GM18520 (cell line): ENCODE measurements around the gene MS4A10.
"Not testable (repeated sequence)": the region's sequence is repeated elsewhere in the genome, so short reads cannot be mapped to it uniquely, and the experiment has no call there.

Source experiments
- ATAC-seq: cut with Tn5 transposase; IDR thresholded peaks from one replicate; pipeline ENCODE4 v1.9.1; 2021; ENCODE audit not compliant: unreplicated experiment

Gene MS4A10

DNA sequence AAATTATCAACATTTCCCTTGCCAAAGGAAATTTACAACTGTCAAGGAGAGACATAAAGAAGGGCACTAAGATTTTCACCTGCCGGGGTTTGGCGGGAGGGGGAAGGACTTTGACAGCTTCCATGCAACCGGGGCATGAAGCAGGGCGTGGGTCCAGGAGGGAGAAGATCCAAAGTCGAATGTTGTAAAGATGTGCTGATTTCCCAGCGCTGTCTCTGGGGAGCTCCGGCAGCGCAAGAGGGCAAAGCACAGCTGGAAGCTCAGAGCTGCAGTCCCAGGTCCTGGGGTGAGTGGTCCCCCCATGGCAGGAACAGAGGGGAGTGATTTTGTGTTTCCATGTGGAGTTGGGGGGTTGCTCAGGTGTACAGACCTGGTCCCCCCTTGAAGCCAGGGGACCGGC lies at the start of gene MS4A10:
Gene MS4A10, plus strand, starts transcription at position 198 of the 400 bp plus-strand sequence. CDS start 5,003 bp downstream, outside the sequence.
- ATAC-seq: no peak

DNA sequence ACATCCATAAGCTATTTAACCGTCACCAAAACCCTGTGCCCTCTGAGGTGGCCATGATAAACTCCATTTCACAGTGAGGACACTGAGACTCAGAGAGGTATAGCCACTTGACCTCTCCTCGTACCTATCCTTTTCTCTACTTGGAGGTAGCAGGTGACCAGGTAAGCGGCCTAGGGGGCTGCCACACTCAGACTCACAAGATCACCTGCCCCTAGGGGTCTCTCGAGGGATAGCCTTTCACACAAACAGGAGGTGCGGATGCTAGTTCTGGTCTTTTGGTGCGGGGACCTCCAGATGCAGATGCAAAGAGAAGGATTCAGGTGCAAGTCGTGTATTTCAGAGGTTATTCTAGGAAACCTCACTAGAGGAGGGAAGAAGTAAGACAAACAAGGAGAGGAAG lies 46.0 kb upstream of the MS4A10 start:
- no peak for ATAC-seq

DNA sequence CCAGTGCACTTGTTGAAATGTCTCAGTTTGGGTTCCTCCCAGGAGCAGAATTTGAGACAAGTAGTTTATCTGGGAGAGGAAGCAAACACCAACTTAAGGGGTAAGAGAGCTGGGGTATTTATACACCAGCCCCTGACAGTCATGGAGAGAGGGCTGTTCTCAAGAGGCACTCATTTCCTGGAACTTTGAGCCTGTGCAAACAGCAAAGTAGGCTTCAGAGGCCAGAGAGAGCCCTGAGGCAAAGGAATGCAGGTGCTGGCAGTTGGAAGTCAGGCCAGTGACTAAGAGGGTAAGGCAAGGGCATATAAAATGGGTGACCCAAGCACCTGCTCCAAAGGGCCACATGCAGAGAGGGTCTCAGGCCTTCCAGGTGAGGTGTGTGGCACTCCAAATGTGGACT lies 44.6 kb upstream of the MS4A10 start:
- ATAC-seq: no peak

DNA sequence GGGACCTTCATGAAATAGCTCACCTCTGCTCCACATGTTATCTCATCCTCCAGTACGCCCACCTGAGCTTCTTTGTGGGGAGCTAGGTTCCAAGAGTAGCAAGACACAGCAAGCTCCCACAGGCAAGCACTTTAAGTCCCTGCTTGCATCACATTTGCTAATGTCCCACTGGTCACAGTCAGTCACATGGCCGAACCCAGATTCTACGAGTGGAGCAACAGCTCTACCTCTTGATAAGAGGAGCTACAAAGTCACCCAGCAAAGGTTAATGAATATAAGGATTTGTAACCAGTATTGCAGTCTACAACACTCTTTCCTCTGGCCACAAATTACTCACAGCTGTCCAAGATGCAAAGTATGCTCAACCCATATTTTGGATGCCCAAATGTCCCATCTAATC lies 43.7 kb upstream of the MS4A10 start:
- no peak for ATAC-seq

DNA sequence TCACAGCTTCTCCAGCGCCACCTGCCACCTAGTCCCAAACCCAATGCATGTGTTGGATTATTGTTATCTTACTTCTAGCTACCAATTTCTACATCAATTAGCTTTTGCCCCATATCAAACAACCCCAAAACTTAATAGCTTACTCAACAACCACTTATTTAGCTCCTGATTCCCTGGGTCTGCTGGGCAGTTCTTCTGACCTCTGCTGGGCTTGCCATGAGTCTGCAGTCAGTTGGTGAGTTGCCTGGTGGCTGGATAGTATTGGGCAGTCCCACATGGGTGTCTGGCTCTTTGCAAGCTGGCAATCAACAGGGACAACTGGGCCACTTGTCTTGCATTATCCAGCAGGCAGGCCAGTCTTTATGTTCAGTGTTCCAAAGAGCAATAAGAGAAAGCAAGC lies 42.1 kb upstream of the MS4A10 start:
- no peak for ATAC-seq

DNA sequence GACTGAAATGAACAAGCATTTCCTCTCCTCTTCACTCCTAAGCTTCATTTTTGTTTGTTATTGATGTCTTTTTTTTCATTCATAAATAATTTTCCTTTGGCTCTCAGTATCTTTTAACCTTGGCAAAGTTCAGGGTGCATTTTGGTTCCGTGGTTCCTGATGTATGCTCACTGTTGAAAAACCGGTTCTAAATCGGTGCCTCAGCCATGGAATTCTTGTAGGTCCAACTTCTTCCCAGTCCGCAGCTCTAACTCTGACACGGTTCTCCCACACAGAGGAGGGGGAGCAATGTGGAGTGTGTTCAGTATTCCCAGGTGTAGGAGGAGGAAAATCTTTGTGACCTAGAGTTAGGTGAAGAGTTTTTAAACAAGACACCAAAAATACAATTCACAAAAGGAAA lies 41.0 kb upstream of the MS4A10 start:
- ATAC-seq: no peak

DNA sequence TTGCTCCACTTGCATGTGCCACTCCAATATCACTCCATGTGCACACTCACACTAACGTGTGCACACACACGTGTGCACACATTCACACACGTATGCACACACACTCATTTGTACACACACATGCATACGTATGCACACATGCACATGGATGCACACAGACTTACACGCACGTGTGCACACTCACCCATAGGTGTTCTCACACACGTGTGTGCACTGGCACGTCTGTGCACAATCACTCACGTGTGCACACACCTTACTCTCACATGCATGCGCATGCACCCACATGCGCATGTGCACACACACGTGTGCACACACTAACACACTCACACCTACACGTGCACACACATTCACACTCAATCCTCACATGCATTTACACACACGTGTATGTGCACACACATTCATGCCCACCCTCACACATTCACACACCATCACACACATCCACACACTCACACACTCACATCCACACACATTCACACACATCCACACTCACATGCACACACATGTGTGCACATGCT lies 37.7 kb upstream of the MS4A10 start:
- no peak for ATAC-seq

DNA sequence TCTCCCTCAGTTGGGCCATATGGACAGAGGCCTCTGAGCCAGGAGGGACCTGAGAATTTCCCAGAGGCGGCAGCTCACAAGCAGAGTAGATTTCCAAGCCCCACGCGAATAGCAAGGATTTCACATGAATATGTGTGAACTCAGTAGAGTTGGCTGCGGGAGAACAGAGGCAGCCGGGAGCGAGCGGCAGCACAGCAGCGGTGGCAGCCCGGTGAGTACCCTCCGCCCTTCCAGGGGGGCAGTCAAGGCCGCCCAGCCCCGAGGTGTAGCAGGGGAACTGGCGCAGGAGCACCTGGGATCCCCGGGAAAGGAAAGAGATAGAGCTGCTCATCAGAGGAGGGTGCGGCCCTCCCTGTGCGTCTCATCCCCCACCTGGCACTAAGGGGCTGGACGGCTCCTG lies 36.9 kb upstream of the MS4A10 start:
- ATAC-seq: no peak

DNA sequence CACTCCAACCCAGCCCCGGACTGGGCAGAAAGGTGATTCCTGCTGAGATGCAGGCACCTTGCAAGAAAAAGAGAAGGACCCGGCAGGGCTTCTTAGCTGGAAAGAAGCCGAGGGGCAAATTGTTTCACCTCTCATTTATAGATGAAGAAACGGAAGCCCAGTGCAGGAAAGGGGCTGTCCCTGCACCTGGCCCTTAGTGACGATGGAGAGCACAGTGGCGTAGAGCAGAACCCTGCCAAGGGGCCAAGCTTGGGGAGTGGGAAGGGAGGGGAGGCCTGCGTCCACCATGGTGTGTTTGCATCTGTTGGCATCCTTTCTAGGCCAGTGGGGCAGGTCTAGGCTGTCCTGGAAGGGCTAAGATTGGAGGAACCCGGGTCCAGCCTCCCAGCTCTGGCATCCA lies 36.3 kb upstream of the MS4A10 start:
- ATAC-seq: no peak

DNA sequence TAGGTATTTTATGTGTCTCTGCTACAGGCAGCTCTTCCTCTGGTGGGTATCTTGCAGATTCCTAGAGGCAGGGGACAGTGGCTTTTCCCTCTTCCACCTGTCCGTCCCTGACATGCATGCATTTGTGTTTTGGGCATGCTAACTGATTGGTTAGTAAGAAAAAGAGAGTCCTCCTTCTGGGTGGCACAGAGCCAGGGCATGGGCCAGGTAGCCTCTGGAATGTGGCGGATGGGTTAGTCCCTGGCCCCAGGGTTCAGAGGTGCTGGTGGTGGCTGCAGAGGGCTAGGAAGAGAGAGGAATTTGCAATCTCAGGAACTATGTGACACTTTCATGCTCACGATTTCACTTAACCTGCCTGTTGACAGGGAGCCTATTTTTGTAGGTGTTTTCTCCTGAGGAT lies 34.2 kb upstream of the MS4A10 start:
- no peak for ATAC-seq

DNA sequence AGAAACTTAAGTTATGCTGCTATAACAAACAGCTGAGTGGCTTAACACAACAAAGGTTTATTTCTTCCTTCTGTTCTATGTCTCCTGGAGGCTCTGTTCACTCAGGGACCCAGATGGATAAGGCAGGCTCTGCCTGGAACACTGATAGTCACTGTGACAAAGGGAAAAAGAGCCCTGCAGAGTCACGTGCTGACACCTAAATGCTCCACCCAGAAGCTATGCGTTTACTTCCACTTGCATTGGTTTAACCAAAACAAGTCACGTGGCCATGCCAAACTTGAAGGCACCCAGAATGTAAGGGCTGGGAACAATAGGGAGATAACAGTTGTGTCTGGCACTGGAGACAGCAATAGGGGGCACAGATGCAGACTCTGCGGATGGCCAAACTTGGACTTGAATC lies 31.8 kb upstream of the MS4A10 start:
- ATAC-seq: no peak

DNA sequence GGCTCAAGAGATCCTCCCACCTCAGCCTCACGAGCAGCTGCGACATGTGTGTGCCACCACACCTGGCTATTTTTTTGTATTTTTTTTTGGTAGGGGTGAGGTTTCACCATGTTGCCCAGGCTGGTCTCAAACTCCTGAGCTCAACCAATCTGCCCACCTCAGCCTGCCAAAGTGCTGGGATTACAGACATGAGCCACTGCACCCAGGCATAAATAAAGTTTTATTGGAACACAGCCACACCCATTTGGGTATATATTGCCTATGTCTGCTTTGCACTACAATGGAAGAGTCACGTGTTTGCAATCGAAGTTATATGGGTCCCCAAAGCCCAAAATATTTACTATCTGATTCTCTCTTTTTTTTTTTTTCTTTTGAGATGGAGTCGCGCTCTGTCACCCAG lies 30.2 kb upstream of the MS4A10 start:
- ATAC-seq: no peak

DNA sequence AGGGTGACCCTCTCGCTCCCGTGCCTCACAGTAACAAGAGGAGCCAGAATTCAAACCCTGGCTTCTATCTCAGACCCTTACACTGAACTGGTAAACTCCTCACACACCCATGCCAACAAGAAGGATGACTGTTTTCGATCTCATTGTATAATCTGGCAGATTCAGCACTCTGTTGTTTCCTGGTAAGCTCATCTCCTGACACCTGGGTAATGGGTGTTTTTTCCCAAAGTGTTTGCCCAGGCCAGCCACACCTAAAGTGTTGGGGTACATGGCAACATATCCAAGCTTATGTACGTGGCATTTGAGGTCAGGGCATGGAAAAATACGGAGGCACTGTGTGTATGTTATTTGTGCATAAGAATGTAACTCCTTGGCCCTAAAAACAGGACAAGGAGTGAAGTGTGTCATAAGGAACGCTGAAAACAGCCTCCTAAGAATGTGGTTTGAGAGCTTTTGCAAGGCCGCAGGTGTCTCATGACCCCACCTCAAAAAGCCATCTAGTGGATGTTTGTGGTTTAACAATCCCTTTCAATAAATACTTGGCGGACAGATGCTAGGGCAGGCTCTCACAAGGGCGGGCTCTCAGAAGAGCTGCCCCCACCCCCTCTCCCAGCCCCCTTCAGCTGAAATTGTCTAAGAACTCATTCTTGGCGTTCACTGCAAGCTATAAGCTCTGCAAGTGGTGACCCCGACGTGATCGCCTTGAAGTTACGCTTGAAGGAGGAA lies 28.7 kb upstream of the MS4A10 start, which contains the start of gene MS4A15:
Gene MS4A15, plus strand, starts transcription at position 561 of the 726 bp plus-strand sequence. CDS start 6,867 bp downstream, outside the sequence.
- ATAC-seq: no peak

DNA sequence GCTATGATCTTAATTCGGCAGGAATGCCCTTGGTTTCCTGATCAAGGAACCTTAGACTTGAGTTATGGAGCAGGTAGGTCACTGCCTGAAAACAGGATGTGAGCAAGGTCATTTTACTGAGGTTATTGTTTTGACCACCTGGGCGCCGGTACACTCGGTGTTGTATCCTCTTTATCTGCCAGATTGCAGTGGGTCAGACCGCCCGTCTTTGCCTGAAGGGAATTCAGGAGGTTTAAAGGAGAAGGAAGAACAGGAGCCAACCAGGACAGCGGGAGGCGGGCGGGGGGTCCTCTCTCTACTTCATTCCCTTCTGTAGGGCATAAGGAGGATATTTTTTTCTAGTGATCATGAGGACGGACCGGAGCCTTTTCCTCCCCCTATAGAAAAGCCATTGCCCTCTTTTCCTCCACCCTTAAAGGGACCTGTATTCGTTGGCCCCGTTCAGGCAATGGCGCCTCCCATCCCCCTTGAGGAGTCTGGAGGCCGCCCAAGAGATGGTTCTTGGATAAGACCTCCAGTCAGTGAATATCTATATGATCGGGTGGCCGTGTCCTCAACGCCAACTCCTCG lies 27.8 kb upstream of the MS4A10 start:
- no peak for ATAC-seq

DNA sequence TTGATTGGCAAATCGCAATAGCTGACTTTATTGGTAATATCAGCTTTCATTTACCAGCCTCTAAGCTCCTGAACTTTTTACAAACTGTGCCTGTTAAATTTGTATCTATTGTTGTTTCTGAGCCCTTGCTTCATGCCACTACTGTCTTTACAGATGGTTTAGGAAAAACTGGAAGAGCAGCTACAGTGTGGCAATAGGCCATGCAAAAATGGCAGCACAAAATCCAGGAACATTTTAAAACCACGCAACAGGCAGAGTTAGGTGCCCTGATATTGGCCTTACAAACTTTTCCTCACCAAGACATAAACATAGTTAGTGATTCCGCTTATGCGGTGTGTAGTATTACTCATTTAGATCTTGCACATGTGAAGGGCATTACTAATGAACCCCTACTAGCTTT lies 26.5 kb upstream of the MS4A10 start:
- not testable (repeated sequence) for ATAC-seq

DNA sequence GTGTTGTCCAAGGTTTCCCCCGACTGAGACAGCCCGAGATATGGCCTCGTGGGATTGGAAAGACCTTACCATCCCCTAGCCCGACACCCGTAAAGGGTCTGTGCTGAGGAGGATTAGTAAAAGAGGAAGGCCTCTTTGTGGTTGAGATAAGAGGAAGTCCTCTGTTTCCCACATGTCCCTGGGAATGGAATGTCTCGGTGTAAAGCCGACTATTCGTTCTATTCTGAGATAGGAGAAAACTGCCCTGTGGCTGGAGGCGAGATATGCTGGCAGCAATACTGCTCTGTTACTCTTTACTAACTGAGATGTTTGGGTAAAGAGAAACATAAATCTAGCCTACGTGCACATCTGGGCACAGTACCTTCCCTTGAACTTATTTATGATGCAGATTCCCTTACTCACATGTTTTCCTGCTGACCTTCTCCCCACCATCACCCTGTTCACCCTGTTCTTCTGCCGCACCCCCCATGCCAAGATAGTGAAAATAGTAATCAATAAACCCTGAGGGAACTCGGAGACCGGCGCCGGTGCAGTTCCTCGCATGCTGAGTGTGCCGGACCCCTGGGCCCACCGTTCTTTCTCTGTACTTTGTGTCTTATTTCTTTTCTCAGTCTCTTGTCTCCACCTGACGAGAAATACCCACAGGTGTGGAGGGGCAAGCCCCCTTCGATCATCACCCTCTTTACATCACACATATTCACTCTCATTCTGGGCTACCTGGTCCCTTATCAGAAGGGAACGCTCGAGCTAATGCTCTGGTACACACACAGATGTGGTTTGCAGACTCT lies 25.5 kb upstream of the MS4A10 start:
- ATAC-seq: not testable (repeated sequence)

DNA sequence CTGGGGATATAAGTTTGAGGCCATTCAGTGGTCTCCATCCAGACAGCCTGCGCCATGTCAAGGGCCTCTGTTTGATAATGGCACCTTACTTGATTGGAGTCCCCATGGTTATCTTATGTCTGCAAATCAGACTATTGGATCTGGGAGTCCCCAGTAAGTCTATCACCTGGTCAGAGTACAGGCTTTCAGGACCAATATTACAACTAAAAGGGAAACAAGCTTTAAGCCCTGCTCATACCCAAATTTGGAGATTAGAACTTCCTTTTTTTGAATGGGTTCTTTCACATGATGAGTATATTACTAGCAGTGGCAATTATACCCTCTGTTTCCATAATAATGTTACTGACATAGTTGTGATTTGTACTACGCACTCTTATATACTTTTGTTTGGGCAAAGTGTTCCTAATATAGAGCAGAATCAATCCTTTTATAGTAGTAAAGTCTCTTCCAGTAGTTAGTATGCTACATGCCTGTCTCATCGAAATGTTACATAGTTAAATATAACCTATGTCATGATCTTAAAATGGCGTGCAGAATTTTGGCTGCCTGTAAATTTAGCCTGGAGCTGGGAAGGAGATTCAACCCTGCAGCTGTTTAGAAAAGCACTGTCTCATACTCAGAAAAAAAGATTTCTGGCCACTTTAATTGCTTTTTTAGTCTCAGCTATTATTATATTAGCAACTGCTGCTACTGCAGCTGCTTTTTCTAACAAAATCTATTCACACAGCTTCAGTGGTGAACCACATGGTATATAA lies 23.5 kb upstream of the MS4A10 start:
- no peak for ATAC-seq

DNA sequence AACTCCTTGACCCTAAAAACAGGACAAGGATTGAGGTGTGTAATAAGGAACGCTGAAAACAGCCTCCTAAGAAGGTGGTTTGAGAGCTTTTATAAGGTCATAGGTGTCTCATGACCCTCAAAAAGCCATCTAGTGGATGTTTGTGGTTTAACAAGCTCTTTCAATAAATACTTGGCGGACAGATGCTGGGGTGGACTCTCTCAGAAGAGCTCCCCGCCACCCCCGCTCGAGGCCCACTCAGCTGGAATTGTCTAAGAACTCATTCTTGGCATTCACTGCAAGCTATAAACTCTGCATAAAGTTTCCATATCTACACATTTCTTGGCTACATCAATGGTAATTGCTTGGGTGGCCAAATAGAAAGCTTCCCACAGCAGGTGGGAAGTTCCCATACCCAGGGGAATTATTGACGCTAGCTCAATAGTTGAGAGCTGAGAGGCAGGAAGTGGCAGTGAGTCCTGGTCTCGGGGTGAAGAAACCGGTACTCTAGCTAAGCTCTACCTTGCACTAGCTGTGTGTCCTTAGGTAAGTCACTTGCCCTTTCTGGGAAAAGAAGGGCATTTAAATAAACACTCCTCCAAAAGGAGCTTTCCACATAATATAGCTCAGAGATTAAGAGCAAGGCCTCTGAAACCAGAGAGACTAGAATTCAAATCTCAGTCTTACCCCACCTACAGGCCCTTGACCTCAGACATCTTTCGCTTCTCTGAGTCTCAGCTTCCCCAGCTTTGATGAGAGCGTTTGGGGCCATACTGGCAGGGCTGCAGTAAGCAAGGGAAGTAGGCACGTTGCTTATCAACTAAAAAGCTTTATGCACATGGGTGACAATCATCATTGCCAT lies 22.1 kb upstream of the MS4A10 start:
- ATAC-seq: peak; percentile 48

DNA sequence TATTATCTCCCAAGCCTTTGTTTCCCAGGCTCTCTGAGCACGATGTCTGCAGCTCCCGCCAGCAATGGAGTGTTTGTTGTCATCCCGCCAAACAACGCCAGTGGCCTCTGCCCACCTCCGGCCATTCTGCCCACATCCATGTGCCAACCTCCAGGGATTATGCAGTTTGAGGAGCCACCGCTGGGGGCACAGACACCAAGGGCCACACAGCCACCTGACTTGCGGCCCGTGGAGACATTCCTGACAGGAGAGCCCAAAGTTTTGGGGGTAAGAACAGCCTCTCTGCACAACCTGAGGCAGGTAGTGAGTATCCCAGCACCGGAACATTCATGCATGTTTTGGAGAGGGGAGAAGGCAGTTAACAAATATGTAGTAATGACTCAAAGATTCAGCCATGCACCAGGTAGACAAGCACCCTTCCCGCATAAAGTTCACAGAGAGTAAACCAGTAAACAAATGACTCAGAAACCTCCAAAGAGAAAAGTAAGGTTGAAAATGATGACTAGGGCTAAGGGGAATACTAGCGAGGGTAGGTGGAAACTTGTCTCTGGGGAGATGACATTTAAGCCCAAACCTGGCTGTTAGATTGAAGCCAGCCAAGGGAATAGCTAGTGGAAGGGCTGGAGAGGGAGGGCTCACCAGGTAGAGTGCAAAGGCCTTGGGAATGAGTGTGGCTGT lies 21.3 kb upstream of the MS4A10 start:
- ATAC-seq: peak; percentile 30

DNA sequence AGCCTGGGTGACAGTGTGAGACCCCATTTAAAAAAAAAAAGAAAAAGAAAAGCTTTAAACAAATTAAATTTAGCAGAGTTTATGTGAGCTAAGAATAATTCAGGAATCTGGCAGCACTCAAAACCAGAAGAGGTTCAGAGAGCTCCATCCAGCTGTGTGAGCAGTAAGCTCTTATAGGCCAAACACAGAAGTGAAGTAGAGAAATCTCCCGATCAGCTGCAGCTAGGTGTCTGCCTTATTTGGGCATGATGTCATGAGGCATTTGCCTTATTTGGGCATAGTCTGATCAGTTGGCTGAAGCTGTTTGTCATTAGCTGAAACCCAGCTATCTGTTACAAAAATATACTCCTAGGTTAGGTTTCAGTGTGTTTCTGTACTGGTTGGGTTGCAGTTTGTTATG lies 20.3 kb upstream of the MS4A10 start:
- ATAC-seq: peak; percentile 40
